SK-N-SH (cell line): Measurements from ENCODE around the gene NFIA. TPM values are rescaled to one million over a fixed set of nuclear protein-coding genes. Genes with fewer than 3 reads are reported as not detected.

Experiments
- CTCF ChIA-PET: fragments of 300-600, 350-600 bp; formaldehyde crosslinking; extraction: SDS; loops from one replicate; lab custom pipeline; 2021; lab: Yijun Ruan, JAX
- POLR2A ChIA-PET: fragments of 350-600 bp; sonication (Branson Sonifier 250); formaldehyde crosslinking; extraction: SDS; loops from one replicate; lab custom pipeline; 2020; ENCODE audit warnings: antibody characterized with exemption, inconsistent platforms; lab: Yijun Ruan, JAX
- DNase-seq: peaks from one replicate; pipeline ENCODE4 v3.0.0; 2012
- H2AFZ ChIP-seq: fragments of 200-600 bp; sonication (generic); 2 replicates; pipeline ENCODE4 v1.8.1; 2016; ENCODE audit warnings: antibody characterized with exemption, mild to moderate bottlenecking, low read depth
- H3F3A ChIP-seq: fragments of 200-600 bp; sonication (generic); replicated peaks from 2 replicates; pipeline ENCODE3; 2016; ENCODE audit warnings: antibody characterized with exemption, mild to moderate bottlenecking; ENCODE audit not compliant: insufficient read depth
- H3K27ac ChIP-seq, 2 experiments: fragments of 200-500 bp in 1 of 2; fragments of 200-600 bp in 1 of 2; sonication (Bioruptor generic) in 1 of 2; sonication (generic), shearing (Covaris generic) in 1 of 2; 2 replicates each; pipeline versions ENCODE4 v1.5.1 to v1.6.1; 2014 to 2016; ENCODE audit warnings: low read depth in 2 of 2, inconsistent platforms in 1 of 2, low read length in 1 of 2, mild to moderate bottlenecking in 1 of 2, mixed read lengths in 1 of 2
- H3K27me3 ChIP-seq: fragments of 200-600 bp; sonication (generic), shearing (Covaris generic); 2 replicates; pipeline ENCODE4 v1.6.1; 2016; ENCODE audit warnings: mixed run types; ENCODE audit not compliant: insufficient read depth
- H3K36me3 ChIP-seq, 2 experiments: fragments of 200-500 bp in 1 of 2; fragments of 200-600 bp in 1 of 2; sonication (Bioruptor generic) in 1 of 2; sonication (generic) in 1 of 2; replicated peaks in 1 of 2; 2 replicates each; pipeline versions ENCODE3 to v1.5.1; 2014 to 2016; ENCODE audit warnings: low read length in 1 of 2, mild to moderate bottlenecking in 1 of 2; ENCODE audit not compliant: insufficient read depth in 2 of 2, control insufficient read depth in 1 of 2
- H3K4me1 ChIP-seq, 2 experiments: fragments of 200-500 bp in 1 of 2; fragments of 200-600 bp in 1 of 2; sonication (Bioruptor generic) in 1 of 2; sonication (generic), shearing (Covaris generic) in 1 of 2; 2 replicates each; pipeline versions ENCODE4 v1.5.1 to v1.6.1; 2014 to 2016; ENCODE audit warnings: low read depth in 1 of 2, low read length in 1 of 2, mixed run types in 1 of 2; ENCODE audit not compliant: insufficient read depth in 2 of 2, control insufficient read depth in 1 of 2
- H3K4me2 ChIP-seq: fragments of 200-600 bp; sonication (generic), shearing (Covaris generic); 2 replicates; pipeline ENCODE4 v1.6.1; 2017; ENCODE audit warnings: mixed run types
- H3K4me3 ChIP-seq, 2 experiments: fragments of 200-500 bp in 1 of 2; fragments of 200-600 bp in 1 of 2; sonication (Bioruptor generic) in 1 of 2; sonication (generic), shearing (Covaris generic) in 1 of 2; 2 replicates each; pipeline versions ENCODE4 v1.5.1 to v1.8.1; 2014 to 2016; ENCODE audit warnings: low read depth in 2 of 2, inconsistent platforms in 1 of 2, low read length in 1 of 2, mild to moderate bottlenecking in 1 of 2, mixed read lengths in 1 of 2, moderate library complexity in 1 of 2
- H3K79me2 ChIP-seq: fragments of 200-600 bp; sonication (generic); 2 replicates; pipeline ENCODE4 v1.8.1; 2017; ENCODE audit warnings: mild to moderate bottlenecking; ENCODE audit not compliant: insufficient read depth
- H3K9ac ChIP-seq: fragments of 200-600 bp; sonication (generic); 2 replicates; pipeline ENCODE4 v1.6.1; 2017; ENCODE audit warnings: mixed run types
- H3K9me2 ChIP-seq: fragments of 200-600 bp; sonication (generic); 2 replicates; pipeline ENCODE4 v1.6.1; 2017; ENCODE audit warnings: mixed run types
- H3K9me3 ChIP-seq: fragments of 200-600 bp; sonication (generic); 2 replicates; pipeline ENCODE4 v1.6.1; 2017; ENCODE audit warnings: mixed run types, mild to moderate bottlenecking, moderate library complexity
- H4K20me1 ChIP-seq: fragments of 200-600 bp; sonication (generic); 2 replicates; pipeline ENCODE4 v1.6.1; 2017; ENCODE audit warnings: mild to moderate bottlenecking, mixed run types; ENCODE audit not compliant: insufficient read depth
- CTCF ChIP-seq: fragments of 200-600 bp; sonication (generic); IDR thresholded peaks from 2 replicates; pipeline ENCODE4 v1.6.1; 2017; ENCODE audit warnings: antibody characterized with exemption, mild to moderate bottlenecking, moderate library complexity
- ELF1 ChIP-seq: IDR thresholded peaks from 2 replicates; pipeline ENCODE4 v1.4.0; 2012
- EZH2phosphoT487 ChIP-seq: fragments of 200-600 bp; sonication (generic); IDR thresholded peaks from 2 replicates; pipeline ENCODE4 v1.6.1; 2017; ENCODE audit warnings: low read depth, mixed run types, mild to moderate bottlenecking, antibody characterized with exemption, moderate library complexity, borderline replicate concordance
- FOXM1 ChIP-seq: IDR thresholded peaks from 2 replicates; pipeline ENCODE4 v1.4.0; 2012; ENCODE audit warnings: low read depth, mild to moderate bottlenecking
- GABPA ChIP-seq: IDR thresholded peaks from 2 replicates; pipeline ENCODE4 v1.4.0; 2012; ENCODE audit warnings: low read depth, mild to moderate bottlenecking
- IRF3 ChIP-seq: fragments of 150-350 bp; IDR thresholded peaks from 2 replicates; pipeline ENCODE4 v1.6.1; 2016; ENCODE audit warnings: mild to moderate bottlenecking, low read depth, low read length
- NFIC ChIP-seq: IDR thresholded peaks from 2 replicates; pipeline ENCODE4 v1.4.0; 2012; ENCODE audit warnings: borderline replicate concordance
- PBX3 ChIP-seq: IDR thresholded peaks from 2 replicates; pipeline ENCODE4; 2012
- RCOR1 ChIP-seq: fragments of 150-350 bp; IDR thresholded peaks from 2 replicates; pipeline ENCODE4 v1.6.1; 2017; ENCODE audit warnings: antibody characterized with exemption, low read length
- SIN3A ChIP-seq: IDR thresholded peaks from 2 replicates; pipeline ENCODE4 v1.6.1; 2012; ENCODE audit warnings: low read depth, mild to moderate bottlenecking, low read length, moderate library complexity, borderline replicate concordance
- SMC3 ChIP-seq: IDR thresholded peaks from 2 replicates; pipeline ENCODE4 v1.6.1; 2012; ENCODE audit warnings: low read depth, low read length, improper control_type of control experiment
- TEAD4 ChIP-seq: IDR thresholded peaks from 2 replicates; pipeline ENCODE4 v1.4.0; 2012; ENCODE audit warnings: mild to moderate bottlenecking, borderline replicate concordance; ENCODE audit not compliant: insufficient read depth
- USF1 ChIP-seq: IDR thresholded peaks from 2 replicates; pipeline ENCODE4 v1.4.0; 2012; ENCODE audit warnings: low read depth, borderline replicate concordance
- WGBS: methylation state at CpG from one replicate; pipeline ENCODE4 v1.1.6; 2017; ENCODE audit warnings: low lambda C conversion rate; 5-methylcytosine and 5-hydroxymethylcytosine counted together
- polyA plus RNA-seq, 3 experiments: library from polyadenylated mRNA; depleted of rRNA; stranded (reverse); fragments of >200 nt; gene quantifications; 2 replicates each; pipeline ENCODE4 v1.2.3, GENCODE V29; 2012

NFIA gene
- polyA plus RNA-seq, 1 of the 3 experiments (the other 2 are of a cell fraction), result 3.3 TPM

- Histone ChIP-seq H4K20me1 (no peaks in the 10 kb centered on the region), H3K79me2 (no peaks in the 10 kb centered on the region), H3K27me3 (no peaks in the 10 kb centered on the region), H3K4me1 (no peaks in the 10 kb centered on the region), H3K9me2 (no peaks in the 10 kb centered on the region), H3K9ac (no peak overlapping the region), H3K4me3 (no peak overlapping the region), H3K36me3 (no peaks in the 10 kb centered on the region), H3K4me2 (no peak overlapping the region), H3F3A (no peaks in the 10 kb centered on the region), H3K9me3 (no peaks in the 10 kb centered on the region), H3K27ac (no peak overlapping the region), H2AFZ (no peak overlapping the region)
- ChIA-PET POLR2A (no interaction called here), CTCF (no interaction called here)
- TF ChIP-seq CTCF (no peak), PBX3 (no peak), SMC3 (no peak), EZH2phosphoT487 (no peak), FOXM1 (no peak), IRF3 (no peak), SIN3A (no peak), NFIC (no peak), TEAD4 (no peak), GABPA (no peak), USF1 (no peak), RCOR1 (no peak), ELF1 (no peak)
- 74% methylated on average over 7 of the region's 7 CpGs for WGBS
- DNase-seq, result no peak
These were observed 394.9 kb downstream of the NFIA start for GRCh38 chr1:61477301-61477700.
